ENCODE measurements around the gene CREB3. TPM values are rescaled to one million over a fixed set of nuclear protein-coding genes. Genes with fewer than 3 reads are reported as not detected.

The CREB3 gene, protein sequence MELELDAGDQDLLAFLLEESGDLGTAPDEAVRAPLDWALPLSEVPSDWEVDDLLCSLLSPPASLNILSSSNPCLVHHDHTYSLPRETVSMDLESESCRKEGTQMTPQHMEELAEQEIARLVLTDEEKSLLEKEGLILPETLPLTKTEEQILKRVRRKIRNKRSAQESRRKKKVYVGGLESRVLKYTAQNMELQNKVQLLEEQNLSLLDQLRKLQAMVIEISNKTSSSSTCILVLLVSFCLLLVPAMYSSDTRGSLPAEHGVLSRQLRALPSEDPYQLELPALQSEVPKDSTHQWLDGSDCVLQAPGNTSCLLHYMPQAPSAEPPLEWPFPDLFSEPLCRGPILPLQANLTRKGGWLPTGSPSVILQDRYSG
- 26.9 and 27.3 TPM in 2 replicates for total RNA-seq (2021)
- long read RNA-seq, transcript CREB3-201 (9 exons, 1,832 nt): major isoform, 283 of 298 reads
- long read RNA-seq, partial matches to known transcripts: 3 of 298 reads
- long read RNA-seq, other reads (novel, unspliced or antisense): 8 of 298 reads

DNA sequence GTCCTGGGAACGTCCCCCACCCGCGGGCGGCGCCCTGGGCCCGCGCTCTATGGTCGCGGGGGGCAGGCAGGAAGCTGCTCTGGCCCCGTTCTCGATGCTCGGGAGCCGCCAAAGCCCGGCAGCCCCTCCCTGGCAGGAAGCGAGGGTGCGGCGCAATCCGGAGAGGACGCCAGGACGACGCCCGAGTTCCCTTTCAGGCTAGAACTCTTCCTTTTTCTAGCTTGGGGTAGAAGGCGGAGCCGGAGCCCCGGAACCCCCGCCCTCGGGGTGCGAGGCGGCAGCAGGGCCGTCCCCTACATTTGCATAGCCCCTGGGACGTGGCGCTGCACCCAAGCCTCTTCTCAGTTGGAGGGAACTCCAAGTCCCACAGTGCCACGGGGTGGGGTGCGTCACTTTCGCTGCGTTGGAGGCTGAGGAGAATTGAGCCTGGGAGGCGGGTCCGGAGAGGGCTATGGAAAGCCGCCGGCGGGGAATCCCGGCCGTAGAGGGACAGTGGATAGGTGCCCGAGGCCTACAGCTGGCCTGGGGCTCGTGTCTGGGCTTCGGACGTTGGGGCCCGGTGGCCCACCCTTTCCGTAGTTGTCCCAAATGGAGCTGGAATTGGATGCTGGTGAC lies at the start of gene CREB3, which contains the start of gene TLN1:
Gene CREB3 (plus strand): TSS at position 482 of the 615 bp plus-strand sequence. CDS start 107 bp downstream, at position 589.
Gene TLN1 (minus strand): TSS at position 11 of the 615 bp plus-strand sequence. CDS start 6,501 bp downstream, outside the sequence.
- Histone ChIP-seq H3K23me2 (ENCODE audit: insufficient read length, low read depth, low read length, poor library complexity, severe bottlenecking) (peaks cover 7% of the 10 kb centered on the region), H3K18ac (ENCODE audit: insufficient read length, low read depth, low read length) (peak within 1 kb of the TSS; percentile 76), H3K4me1 (ENCODE audit: insufficient read depth, low read length) (peaks cover 22% of the 10 kb centered on the region; the same call in 1 of the 2 replicates), H4K91ac (ENCODE audit: insufficient read length, low read depth, low read length) (no peak within 1 kb of the TSS), H2AFZ (ENCODE audit: low read length) (no peak within 1 kb of the TSS), H2BK5ac (ENCODE audit: insufficient read length, low read length) (no peak within 1 kb of the TSS), H2BK12ac (ENCODE audit: insufficient read length, low read depth, low read length) (no peak within 1 kb of the TSS), H3K56ac (ENCODE audit: insufficient read length, low read depth, low read length) (no peak within 1 kb of the TSS), H3K9ac (ENCODE audit: extremely low read depth, insufficient read length, low read length) (peak within 1 kb of the TSS; percentile 84), H3K79me2 (ENCODE audit: insufficient read depth, low read length) (peaks cover 6% of the 10 kb centered on the region; the same call in 1 of the 2 replicates), H3K27me3 (ENCODE audit: insufficient read depth, low read length) (no peaks in the 10 kb centered on the region), H3K27ac (ENCODE audit: insufficient read length, low read depth, low read length) (peak within 1 kb of the TSS; percentile 14), H4K20me1 (ENCODE audit: control insufficient read depth, insufficient read depth, insufficient read length) (no peaks in the 10 kb centered on the region), H4K8ac (replicated peaks; ENCODE audit: insufficient read length, low read depth, low read length) (no peak within 1 kb of the TSS), H3K4me2 (ENCODE audit: insufficient read depth, insufficient read length, low read length) (peak within 1 kb of the TSS; percentile 90), H3K9me3 (ENCODE audit: control insufficient read depth, low read depth, low read length) (no peaks in the 10 kb centered on the region), H4K5ac (ENCODE audit: insufficient read length, low read depth, low read length) (no peak within 1 kb of the TSS), H2AK5ac (ENCODE audit: insufficient read length, low read length) (no peak within 1 kb of the TSS), H2BK20ac (ENCODE audit: low read depth, low read length, poor library complexity, severe bottlenecking) (no peak within 1 kb of the TSS), H3K4ac (ENCODE audit: low read depth, low read length) (no peak within 1 kb of the TSS), H3K23ac (ENCODE audit: insufficient read length, low read depth, low read length) (no peak within 1 kb of the TSS), H2BK15ac (ENCODE audit: low read depth, low read length) (no peak within 1 kb of the TSS), H3K14ac (ENCODE audit: insufficient read depth, low read length) (peak within 1 kb of the TSS; percentile 84; the same call in 1 of the 2 replicates), H3K79me1 (ENCODE audit: insufficient read depth, low read depth, low read length, poor library complexity, severe bottlenecking) (no peaks in the 10 kb centered on the region), H2BK120ac (ENCODE audit: low read depth, low read length, poor library complexity, severe bottlenecking) (no peak within 1 kb of the TSS), H3T11ph (ENCODE audit: low read length) (no peak within 1 kb of the TSS)
- H3K27me3 Mint-ChIP-seq (ENCODE audit: low read depth): no peaks in the 10 kb centered on the region
- H3K27ac Mint-ChIP-seq: peak within 1 kb of the TSS; percentile 90 to 97 (median 97)
- H3K36me3 Mint-ChIP-seq (ENCODE audit: insufficient read depth in 1 of 3, low read depth in 3 of 3): peaks cover 9 to 29% (median 27%) of the 10 kb centered on the region in 3 experiments; a peak in 6 of 7 replicates
- no peaks in the 10 kb centered on the region for H3K9me3 Mint-ChIP-seq
- H3K4me3 Mint-ChIP-seq: no peak within 1 kb of the TSS; a peak in 4 of 5 replicates
- no CpG with 5 or more reads among the region's 49 CpGs for WGBS (ENCODE audit: extremely low coverage, insufficient read length, low lambda C conversion rate)
- DNase-seq: peak; percentile 97
- H3K4me1 Mint-ChIP-seq: peaks cover 15 to 16% of the 10 kb centered on the region in 2 experiments
- TF ChIP-seq, protein P1, sequence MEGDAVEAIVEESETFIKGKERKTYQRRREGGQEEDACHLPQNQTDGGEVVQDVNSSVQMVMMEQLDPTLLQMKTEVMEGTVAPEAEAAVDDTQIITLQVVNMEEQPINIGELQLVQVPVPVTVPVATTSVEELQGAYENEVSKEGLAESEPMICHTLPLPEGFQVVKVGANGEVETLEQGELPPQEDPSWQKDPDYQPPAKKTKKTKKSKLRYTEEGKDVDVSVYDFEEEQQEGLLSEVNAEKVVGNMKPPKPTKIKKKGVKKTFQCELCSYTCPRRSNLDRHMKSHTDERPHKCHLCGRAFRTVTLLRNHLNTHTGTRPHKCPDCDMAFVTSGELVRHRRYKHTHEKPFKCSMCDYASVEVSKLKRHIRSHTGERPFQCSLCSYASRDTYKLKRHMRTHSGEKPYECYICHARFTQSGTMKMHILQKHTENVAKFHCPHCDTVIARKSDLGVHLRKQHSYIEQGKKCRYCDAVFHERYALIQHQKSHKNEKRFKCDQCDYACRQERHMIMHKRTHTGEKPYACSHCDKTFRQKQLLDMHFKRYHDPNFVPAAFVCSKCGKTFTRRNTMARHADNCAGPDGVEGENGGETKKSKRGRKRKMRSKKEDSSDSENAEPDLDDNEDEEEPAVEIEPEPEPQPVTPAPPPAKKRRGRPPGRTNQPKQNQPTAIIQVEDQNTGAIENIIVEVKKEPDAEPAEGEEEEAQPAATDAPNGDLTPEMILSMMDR (conservative IDR thresholded peaks at IDR 0.05): no peak

All from H9 (cell line).